Stomach (tissue), 9 donors: ENCODE measurements around the gene RBM19. TPM values are rescaled to one million over a fixed set of nuclear protein-coding genes. Genes with fewer than 3 reads are reported as not detected.

Experiments used
- DNase-seq, 2 donors: peaks; one replicate each; pipeline versions ENCODE4 v3.0.0 to v3.0.0-alpha.2; 2013 to 2019
- H3K27ac ChIP-seq, 5 donors: fragments of 200-600 bp in 4 of 5; sonication (generic) in 4 of 5; one replicate each; pipeline ENCODE4 v1.5.1; 2013 to 2019; ENCODE audit warnings: mild to moderate bottlenecking in 1 of 5, moderate library complexity in 1 of 5
- H3K27me3 ChIP-seq, 3 donors: fragments of 200-600 bp; sonication (generic); one replicate each; pipeline ENCODE4 v1.5.1; 2017 to 2019; ENCODE audit warnings: mixed run types in 1 of 3
- H3K36me3 ChIP-seq, 4 donors: fragments of 200-600 bp; sonication (generic); 1 replicate in 3 of 4; 2 replicates in 1 of 4; pipeline ENCODE4 v1.5.1; 2016 to 2019
- H3K4me1 ChIP-seq, 4 donors: fragments of 200-600 bp; sonication (generic); one replicate each; pipeline ENCODE4 v1.5.1; 2016 to 2019
- H3K4me3 ChIP-seq, 4 donors: fragments of 200-600 bp; sonication (generic) in 3 of 4; one replicate each; pipeline ENCODE4 v1.5.1; 2016 to 2019; ENCODE audit warnings: mild to moderate bottlenecking in 1 of 4
- H3K9me3 ChIP-seq, 4 donors: fragments of 200-600 bp; sonication (generic); one replicate each; pipeline ENCODE4 v1.5.1; 2016 to 2019
- EP300 ChIP-seq: sonication (generic); formaldehyde crosslinking; IDR thresholded peaks from one replicate; pipeline ENCODE4 v1.6.1; 2017; ENCODE audit warnings: antibody characterized with exemption
- POLR2A ChIP-seq, 4 donors: fragments of 450-650 bp; IDR thresholded peaks; one replicate each; pipeline ENCODE4 v1.6.1; 2016; ENCODE audit warnings: antibody characterized with exemption in 4 of 4, control low read depth in 2 of 4, mild to moderate bottlenecking in 1 of 4, moderate library complexity in 1 of 4
- POLR2AphosphoS5 ChIP-seq, 3 donors: sonication (generic); formaldehyde crosslinking; IDR thresholded peaks; one replicate each; pipeline ENCODE4 v1.6.1; 2016; ENCODE audit warnings: antibody characterized with exemption in 3 of 3
- WGBS, 5 donors: extraction: QIAGEN DNeasy Blood & Tissue Kit in 3 of 5; methylation state at CpG; one replicate each; pipeline versions ENCODE4 v1.1.5 to v1.1.7; 2013 to 2018; 5-methylcytosine and 5-hydroxymethylcytosine counted together
- intact Hi-C: fragments of 100-400 bp; cut with DNase I; formaldehyde crosslinking; loops from one replicate; pipeline ENCODE4 v1.15.1; 2023; ENCODE audit warnings: low total_unique reads
- polyA plus RNA-seq, 3 donors: library from polyadenylated mRNA; stranded (reverse); fragments of 200-250 nt; gene quantifications; one replicate each; pipeline ENCODE4 v1.2.3, GENCODE V29; 2013
- total RNA-seq, 5 donors: library from RNA; depleted of rRNA; stranded (reverse); fragments of >200 nt; gene quantifications; one replicate each; pipeline versions ENCODE4 v1.1.0 to v1.2.3, GENCODE V29; 2014 to 2016
- TF ChIP-seq, protein P1 (sequence below), 7 experiments: fragments of 450-650 bp in 4 of 7; fragments of 200-600 bp in 3 of 7; sonication (generic) in 3 of 7; IDR thresholded peaks; one replicate each; pipeline ENCODE4 v1.5.1; 2016 to 2019; ENCODE audit warnings: antibody characterized with exemption in 7 of 7, control low read depth in 2 of 7, mild to moderate bottlenecking in 1 of 7
- donor health status: healthy with polysubstance abuse.
- donor health status: Bipolar disorder and iron deficiency.
- donor health status: healthy.

The RBM19 gene
- total and polyA plus RNA-seq, 8 donors = 8.1 to 109 (median 27.3) TPM

DNA sequence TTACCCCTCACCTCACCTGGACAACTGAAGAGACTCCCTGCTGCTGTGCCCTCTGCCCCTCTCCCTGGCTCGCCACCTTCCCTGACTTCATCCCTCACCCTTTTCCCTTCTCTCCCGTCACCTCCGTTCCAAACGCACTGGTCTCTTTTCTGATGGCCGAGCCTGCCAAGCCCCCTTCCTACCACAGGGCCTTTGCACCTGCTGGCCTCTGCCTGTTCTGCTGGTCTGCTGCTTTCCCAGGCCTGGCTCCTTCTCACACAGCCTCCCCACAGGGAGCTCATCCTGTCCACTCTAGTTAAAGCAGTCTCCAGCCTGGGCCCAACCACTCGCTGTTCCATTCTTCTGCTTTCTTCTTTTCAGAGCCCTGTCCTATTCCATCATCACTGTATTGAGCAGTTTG is 34.6 kb downstream of the RBM19 start:
- Histone ChIP-seq H3K9me3 (no peaks in the 10 kb centered on the region), H3K36me3 (peaks cover 26 to 98% (median 91%) of the 10 kb centered on the region in 4 donors), H3K27me3 (no peaks in the 10 kb centered on the region), H3K4me3 (no peak overlapping the region), H3K27ac (no peak overlapping the region), H3K4me1 (peaks cover 0 to 7% (median 0%) of the 10 kb centered on the region in 4 donors)
- intact Hi-C loops = no loop called here
- TF ChIP-seq POLR2A (IDR thresholded peaks at IDR 0.05) (no peak), POLR2AphosphoS5 (IDR thresholded peaks at IDR 0.05) (no peak), EP300 (no peak)
- TF ChIP-seq, protein P1, sequence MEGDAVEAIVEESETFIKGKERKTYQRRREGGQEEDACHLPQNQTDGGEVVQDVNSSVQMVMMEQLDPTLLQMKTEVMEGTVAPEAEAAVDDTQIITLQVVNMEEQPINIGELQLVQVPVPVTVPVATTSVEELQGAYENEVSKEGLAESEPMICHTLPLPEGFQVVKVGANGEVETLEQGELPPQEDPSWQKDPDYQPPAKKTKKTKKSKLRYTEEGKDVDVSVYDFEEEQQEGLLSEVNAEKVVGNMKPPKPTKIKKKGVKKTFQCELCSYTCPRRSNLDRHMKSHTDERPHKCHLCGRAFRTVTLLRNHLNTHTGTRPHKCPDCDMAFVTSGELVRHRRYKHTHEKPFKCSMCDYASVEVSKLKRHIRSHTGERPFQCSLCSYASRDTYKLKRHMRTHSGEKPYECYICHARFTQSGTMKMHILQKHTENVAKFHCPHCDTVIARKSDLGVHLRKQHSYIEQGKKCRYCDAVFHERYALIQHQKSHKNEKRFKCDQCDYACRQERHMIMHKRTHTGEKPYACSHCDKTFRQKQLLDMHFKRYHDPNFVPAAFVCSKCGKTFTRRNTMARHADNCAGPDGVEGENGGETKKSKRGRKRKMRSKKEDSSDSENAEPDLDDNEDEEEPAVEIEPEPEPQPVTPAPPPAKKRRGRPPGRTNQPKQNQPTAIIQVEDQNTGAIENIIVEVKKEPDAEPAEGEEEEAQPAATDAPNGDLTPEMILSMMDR (IDR thresholded peaks at IDR 0.05) = no peak
- DNase-seq = no peak
- WGBS, 5 donors = 96 to 98% (median 96%) methylated on average over 6 of the region's 6 CpGs

DNA sequence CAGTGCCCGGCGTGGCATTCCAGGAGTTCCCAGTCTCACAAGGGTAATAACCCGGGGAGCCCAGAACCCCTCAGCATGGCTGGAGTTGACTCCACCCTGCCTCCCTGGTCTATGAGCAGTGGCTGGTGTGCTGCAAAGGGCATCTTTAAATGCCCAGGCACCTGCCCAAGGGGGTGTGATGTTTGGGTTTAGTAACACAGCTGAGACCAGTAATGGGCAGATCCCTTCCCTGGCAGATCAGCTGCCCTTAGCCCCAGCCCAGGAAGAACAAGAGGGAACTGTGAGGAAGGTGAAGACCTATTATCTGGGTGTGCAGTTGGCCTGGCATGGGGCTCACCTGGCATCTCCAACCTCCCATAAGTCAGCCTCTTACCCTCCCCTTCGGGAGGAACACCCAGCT is 35.9 kb downstream of the RBM19 start:
- 81 to 95% (median 94%) methylated on average over 3 to 4 of the region's 4 CpGs for WGBS, 5 donors
- Histone ChIP-seq H3K4me3 (no peak overlapping the region), H3K27me3 (no peaks in the 10 kb centered on the region), H3K27ac (no peak overlapping the region), H3K4me1 (peaks cover 0 to 7% (median 0%) of the 10 kb centered on the region in 4 donors), H3K36me3 (peaks cover 29 to 98% (median 91%) of the 10 kb centered on the region in 4 donors), H3K9me3 (no peaks in the 10 kb centered on the region)
- TF ChIP-seq POLR2AphosphoS5 (IDR thresholded peaks at IDR 0.05) (no peak), POLR2A (IDR thresholded peaks at IDR 0.05) (no peak), EP300 (no peak)
- TF ChIP-seq, protein P1 (IDR thresholded peaks at IDR 0.05) = no peak
- intact Hi-C loops = no loop called here
- no peak for DNase-seq

DNA sequence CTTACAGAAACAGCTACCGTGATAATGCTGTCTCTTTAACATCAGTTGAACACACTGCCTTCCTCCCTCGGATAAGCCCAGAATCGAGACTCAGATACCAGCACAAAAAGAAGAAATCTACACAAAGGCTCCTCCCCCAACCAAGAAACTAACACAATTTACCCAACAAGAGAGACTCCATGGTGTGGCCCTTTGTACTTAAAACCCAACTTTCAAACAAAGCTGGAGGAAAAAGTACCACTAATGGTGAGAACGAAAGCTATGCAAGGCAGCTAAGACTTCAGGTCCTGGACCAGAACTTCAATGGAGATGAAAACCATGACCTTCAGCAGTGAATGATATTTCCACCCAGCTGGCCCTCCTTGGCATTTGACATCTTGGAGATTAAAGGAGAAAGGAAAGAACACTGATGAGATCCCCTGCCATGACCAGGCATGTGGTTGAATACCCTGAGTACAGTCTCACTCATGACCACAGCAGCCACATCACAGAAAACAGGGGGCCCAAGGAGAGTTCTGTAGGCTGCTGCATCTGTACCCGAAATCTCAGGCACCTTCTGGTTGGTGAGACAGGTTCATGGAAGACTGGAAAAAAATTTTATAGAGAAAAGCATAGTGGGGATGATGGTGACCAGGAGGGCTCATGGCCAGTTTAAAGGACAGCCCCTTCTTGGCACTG is 36.7 kb downstream of the RBM19 start:
- 66 to 70% (median 68%) methylated on average over 5 of the region's 5 CpGs for WGBS, 5 donors
- peaks cover 0 to 7% (median 0%) of the 10 kb centered on the region in 4 donors for H3K4me1 ChIP-seq
- intact Hi-C loops = no loop called here
- no peaks in the 10 kb centered on the region for H3K9me3 ChIP-seq
- peaks cover 24 to 98% (median 91%) of the 10 kb centered on the region in 4 donors for H3K36me3 ChIP-seq
- H3K27me3 ChIP-seq = no peaks in the 10 kb centered on the region
- no peak overlapping the region for H3K4me3 ChIP-seq
- no peak overlapping the region for H3K27ac ChIP-seq
- DNase-seq = no peak
- TF ChIP-seq, protein P1 (IDR thresholded peaks at IDR 0.05) = no peak

DNA sequence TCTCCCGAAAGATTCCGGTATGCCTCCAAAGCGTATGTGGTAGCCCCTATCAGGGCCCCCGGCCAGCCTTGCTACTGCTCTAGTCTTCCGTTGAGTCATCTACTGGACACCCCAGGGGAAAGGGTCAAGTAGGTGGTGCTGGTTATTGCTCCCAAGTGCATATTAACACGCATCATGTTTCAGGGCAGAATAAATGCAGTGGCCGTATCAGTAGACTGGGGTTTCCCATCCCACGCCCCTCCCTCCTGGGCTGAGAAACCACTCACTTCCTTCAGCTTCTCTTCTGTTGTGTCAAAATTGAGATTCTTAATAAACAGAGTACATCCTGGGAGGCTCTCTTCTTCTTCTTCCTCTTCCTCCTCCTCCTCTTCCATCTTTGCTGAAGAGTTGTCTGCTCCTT is 39.3 kb downstream of the RBM19 start:
- Histone ChIP-seq H3K4me3 (no peak overlapping the region), H3K4me1 (no peaks in the 10 kb centered on the region), H3K36me3 (peaks cover 44 to 98% (median 95%) of the 10 kb centered on the region in 4 donors), H3K9me3 (no peaks in the 10 kb centered on the region), H3K27me3 (no peaks in the 10 kb centered on the region), H3K27ac (no peak overlapping the region)
- 93 to 96% (median 94%) methylated on average over 8 of the region's 8 CpGs for WGBS, 5 donors
- DNase-seq = no peak
- intact Hi-C loops = no loop called here
- TF ChIP-seq POLR2AphosphoS5 (IDR thresholded peaks at IDR 0.05) (no peak), POLR2A (IDR thresholded peaks at IDR 0.05) (no peak), EP300 (no peak)
- TF ChIP-seq, protein P1 (IDR thresholded peaks at IDR 0.05) = no peak
